SK-N-SH treated with all-trans-retinoic acid at 6 μM for 48 hours (cell line): Measurements from ENCODE around the gene LBX1.

Experiments used
- ATAC-seq: fragments of 200-7000 bp; cut with Tn5 transposase; 3 replicates; pipeline ENCODE4 v1.9.1; 2020; ENCODE audit warnings: mild to moderate bottlenecking, moderate library complexity
- ARNTL ChIP-seq: fragments of 450-650 bp; formaldehyde crosslinking; IDR thresholded peaks from 2 replicates; pipeline ENCODE4 v1.5.0; 2020; ENCODE audit warnings: low read depth, mild to moderate bottlenecking, moderate library complexity, borderline replicate concordance
- BACH2 ChIP-seq: fragments of 250-450 bp; sonication (Bioruptor Pico); IDR thresholded peaks from 2 replicates; pipeline ENCODE4 v1.9.0; 2021; ENCODE audit warnings: mild to moderate bottlenecking, borderline replicate concordance
- CSDC2 ChIP-seq: fragments of 250-450 bp; sonication (Bioruptor Pico); IDR thresholded peaks from 2 replicates; pipeline ENCODE4 v1.5.0; 2020; ENCODE audit warnings: mild to moderate bottlenecking, moderate library complexity
- ESRRG ChIP-seq: fragments of 250-450 bp; sonication (Bioruptor Pico); IDR thresholded peaks from 2 replicates; pipeline ENCODE4 v1.6.1; 2021; ENCODE audit warnings: mild to moderate bottlenecking
- GLIS3 ChIP-seq: fragments of 250-450 bp; sonication (Bioruptor Pico); IDR thresholded peaks from 2 replicates; pipeline ENCODE4 v1.5.0; 2020; ENCODE audit warnings: mild to moderate bottlenecking, moderate library complexity
- ISL1 ChIP-seq: fragments of 250-450 bp; sonication (Bioruptor Pico); IDR thresholded peaks from 2 replicates; pipeline ENCODE4 v2.1.2; 2022; ENCODE audit warnings: mild to moderate bottlenecking, moderate library complexity
- OSR1 ChIP-seq: fragments of 250-450 bp; sonication (Bioruptor Pico); IDR thresholded peaks from 2 replicates; pipeline ENCODE4 v1.8.0; 2022; ENCODE audit warnings: moderate library complexity, mild to moderate bottlenecking, inconsistent platforms
- PATZ1 ChIP-seq: fragments of 250-450 bp; sonication (Bioruptor Pico); IDR thresholded peaks from 2 replicates; pipeline ENCODE4 v1.8.0; 2020; ENCODE audit warnings: mild to moderate bottlenecking, moderate library complexity, borderline replicate concordance
- PPARA ChIP-seq: fragments of 250-450 bp; sonication (Bioruptor Pico); IDR thresholded peaks from 2 replicates; pipeline ENCODE4 v1.5.0; 2020; ENCODE audit warnings: mild to moderate bottlenecking, borderline replicate concordance
- RARB ChIP-seq: fragments of 250-450 bp; sonication (Bioruptor Pico); IDR thresholded peaks from 2 replicates; pipeline ENCODE4 v1.8.0; 2021; ENCODE audit warnings: mild to moderate bottlenecking, moderate library complexity
- SNAI2 ChIP-seq: fragments of 250-450 bp; sonication (Bioruptor Pico); IDR thresholded peaks from 2 replicates; pipeline ENCODE4 v1.5.0; 2020; ENCODE audit warnings: mild to moderate bottlenecking, moderate library complexity
- TCF4 ChIP-seq: fragments of 250-450 bp; sonication (Bioruptor Pico); IDR thresholded peaks from 2 replicates; pipeline ENCODE4 v1.8.0; 2021; ENCODE audit warnings: mild to moderate bottlenecking, moderate library complexity, borderline replicate concordance
- TOX ChIP-seq: fragments of 250-450 bp; sonication (Bioruptor Pico); IDR thresholded peaks from 2 replicates; pipeline ENCODE4 v1.8.0; 2021; ENCODE audit warnings: mild to moderate bottlenecking, moderate library complexity, borderline replicate concordance
- TSHZ2 ChIP-seq: fragments of 250-450 bp; sonication (Bioruptor Pico); IDR thresholded peaks from 2 replicates; pipeline ENCODE4 v1.5.0; 2020; ENCODE audit warnings: mild to moderate bottlenecking, moderate library complexity
- ZC3H10 ChIP-seq: fragments of 250-450 bp; sonication (Bioruptor Pico); IDR thresholded peaks from 2 replicates; pipeline ENCODE4 v1.5.1; 2021; ENCODE audit warnings: mild to moderate bottlenecking, moderate library complexity
- ZFP3 ChIP-seq: fragments of 250-450 bp; sonication (Bioruptor Pico); IDR thresholded peaks from 2 replicates; pipeline ENCODE4 v1.5.0; 2020; ENCODE audit warnings: mild to moderate bottlenecking, moderate library complexity
- ZFP30 ChIP-seq: fragments of 450-650 bp; formaldehyde crosslinking; IDR thresholded peaks from 2 replicates; pipeline ENCODE4 v1.5.0; 2022; ENCODE audit warnings: mild to moderate bottlenecking, moderate library complexity
- ZNF565 ChIP-seq: fragments of 450-650 bp; formaldehyde crosslinking; conservative IDR thresholded peaks from 2 replicates; pipeline ENCODE4 v1.5.0; 2020; ENCODE audit warnings: low read depth, mild to moderate bottlenecking, moderate library complexity
- ZNF70 ChIP-seq: fragments of 450-650 bp; formaldehyde crosslinking; IDR thresholded peaks from 2 replicates; pipeline ENCODE4 v1.5.0; 2020; ENCODE audit warnings: mild to moderate bottlenecking, moderate library complexity
- ZNF8 ChIP-seq: fragments of 450-650 bp; formaldehyde crosslinking; IDR thresholded peaks from 2 replicates; pipeline ENCODE4 v1.5.0; 2020; ENCODE audit warnings: mild to moderate bottlenecking, moderate library complexity

The LBX1 gene

GRCh38 chr10:101216207-101217043 is 12.8 kb downstream of the LBX1 start:
- ATAC-seq, result no peak
- TF ChIP-seq RARB (CRISPR knock-in tag) (no peak), ESRRG (CRISPR knock-in tag) (no peak), ISL1 (no peak), CSDC2 (CRISPR knock-in tag) (no peak), SNAI2 (CRISPR knock-in tag) (no peak), TSHZ2 (CRISPR knock-in tag) (no peak), ZNF565 (no peak), ZFP3 (CRISPR knock-in tag) (no peak), PATZ1 (CRISPR knock-in tag) (no peak), GLIS3 (CRISPR knock-in tag) (no peak), PPARA (no peak), TOX (CRISPR knock-in tag) (no peak), TCF4 (CRISPR knock-in tag) (no peak), ARNTL (CRISPR knock-in tag) (no peak), BACH2 (CRISPR knock-in tag) (no peak), ZFP30 (CRISPR knock-in tag) (no peak), ZC3H10 (no peak), ZNF8 (CRISPR knock-in tag) (no peak), OSR1 (CRISPR knock-in tag) (no peak)
- TF ChIP-seq, all 23 proteins: peak for 0

- no peak for ATAC-seq
- TF ChIP-seq ISL1, result no peak
- no peak for TF ChIP-seq PATZ1 (CRISPR knock-in tag)
- no peak for TF ChIP-seq ZC3H10
- no peak for TF ChIP-seq ARNTL (CRISPR knock-in tag)
- no peak for TF ChIP-seq BACH2 (CRISPR knock-in tag)
- TF ChIP-seq OSR1 (CRISPR knock-in tag), result no peak
Observed at GRCh38 chr10:101215397-101216206, 13.7 kb downstream of the LBX1 start.

- TF ChIP-seq ARNTL (CRISPR knock-in tag) (no peak), CSDC2 (CRISPR knock-in tag) (no peak), TSHZ2 (CRISPR knock-in tag) (no peak), PATZ1 (CRISPR knock-in tag) (no peak), ZFP30 (CRISPR knock-in tag) (no peak), ISL1 (no peak), ZNF70 (CRISPR knock-in tag) (no peak), GLIS3 (CRISPR knock-in tag) (no peak), TOX (CRISPR knock-in tag) (no peak), SNAI2 (CRISPR knock-in tag) (no peak), ZNF565 (no peak), RARB (CRISPR knock-in tag) (no peak), PPARA (no peak), OSR1 (CRISPR knock-in tag) (no peak)
- peak; percentile 80 for ATAC-seq
Observed at GRCh38 chr10:101214446-101215396, 14.5 kb downstream of the LBX1 start.
